ENCODE measurements around the gene ZNF483.
"Not testable (repeated sequence)": the region's sequence is repeated elsewhere in the genome, so short reads cannot be mapped to it uniquely, and the experiment has no call there.

Gene ZNF483

DNA sequence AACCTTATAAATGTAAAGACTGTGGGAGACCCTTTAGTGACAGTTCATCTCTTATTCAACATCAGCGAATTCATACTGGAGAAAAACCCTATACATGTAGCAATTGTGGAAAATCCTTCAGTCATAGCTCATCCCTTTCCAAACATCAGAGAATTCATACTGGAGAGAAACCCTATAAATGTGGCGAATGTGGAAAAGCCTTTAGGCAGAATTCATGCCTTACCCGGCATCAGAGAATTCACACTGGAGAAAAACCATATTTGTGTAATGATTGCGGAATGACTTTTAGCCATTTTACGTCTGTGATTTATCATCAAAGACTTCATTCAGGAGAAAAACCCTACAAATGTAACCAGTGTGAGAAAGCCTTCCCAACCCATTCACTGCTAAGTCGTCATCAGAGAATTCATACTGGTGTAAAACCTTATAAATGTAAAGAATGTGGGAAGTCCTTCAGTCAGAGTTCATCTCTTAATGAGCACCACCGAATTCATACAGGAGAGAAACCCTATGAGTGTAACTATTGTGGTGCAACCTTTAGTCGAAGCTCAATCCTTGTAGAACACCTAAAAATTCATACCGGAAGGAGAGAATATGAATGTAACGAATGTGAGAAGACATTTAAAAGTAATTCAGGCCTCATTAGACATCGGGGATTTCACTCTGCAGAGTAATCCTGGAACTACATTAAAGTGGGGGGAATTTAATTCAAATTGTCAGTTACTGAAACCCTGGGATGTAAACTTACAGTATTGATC, 17.7 kb downstream of the ZNF483 start:
- no peak for DNase-seq (ENCODE audit: low read depth)

- no peak for DNase-seq (ENCODE audit: low read depth)
Measured at GRCh38 chr9:111548623-111549022, 23.6 kb downstream of the ZNF483 start.

GRCh38 chr9:111555425-111555824, 30.4 kb downstream of the ZNF483 start:
- not testable (repeated sequence) for DNase-seq (ENCODE audit: low read depth)

- peak; percentile 61 for DNase-seq (ENCODE audit: low read depth)
Measured at GRCh38 chr9:111559000-111559610, 34.1 kb downstream of the ZNF483 start.

- no peak for DNase-seq (ENCODE audit: low read depth)
Measured at GRCh38 chr9:111561165-111561719, 36.3 kb downstream of the ZNF483 start.

DNA sequence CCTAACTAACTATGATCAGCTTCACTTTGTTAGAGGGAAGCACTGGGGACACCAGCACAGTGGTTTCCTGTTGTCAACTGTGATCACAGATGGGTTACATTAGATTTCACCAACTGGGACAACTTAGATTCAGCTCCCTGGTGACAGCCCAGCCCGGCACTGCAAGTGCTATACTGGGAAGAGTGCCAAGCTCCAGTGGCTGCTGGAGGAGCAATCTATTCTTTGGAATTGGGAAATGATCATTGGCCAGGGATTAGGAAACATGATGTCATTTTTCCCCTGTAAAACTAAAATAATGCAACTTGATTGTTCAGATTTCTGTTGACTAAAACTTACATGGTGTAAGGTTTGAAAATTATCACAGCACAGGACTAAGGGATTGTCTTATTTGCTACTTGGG, 41.3 kb downstream of the ZNF483 start:
- DNase-seq (ENCODE audit: low read depth): no peak

GRCh38 chr9:111568127-111568526, 43.1 kb downstream of the ZNF483 start:
- not testable (repeated sequence) for DNase-seq (ENCODE audit: low read depth)

- DNase-seq (ENCODE audit: low read depth): no peak
Measured at GRCh38 chr9:111572950-111573604, 48.1 kb downstream of the ZNF483 start.

- DNase-seq (ENCODE audit: low read depth): peak; percentile 64
Measured at GRCh38 chr9:111582888-111583287, 57.9 kb downstream of the ZNF483 start.

DNA sequence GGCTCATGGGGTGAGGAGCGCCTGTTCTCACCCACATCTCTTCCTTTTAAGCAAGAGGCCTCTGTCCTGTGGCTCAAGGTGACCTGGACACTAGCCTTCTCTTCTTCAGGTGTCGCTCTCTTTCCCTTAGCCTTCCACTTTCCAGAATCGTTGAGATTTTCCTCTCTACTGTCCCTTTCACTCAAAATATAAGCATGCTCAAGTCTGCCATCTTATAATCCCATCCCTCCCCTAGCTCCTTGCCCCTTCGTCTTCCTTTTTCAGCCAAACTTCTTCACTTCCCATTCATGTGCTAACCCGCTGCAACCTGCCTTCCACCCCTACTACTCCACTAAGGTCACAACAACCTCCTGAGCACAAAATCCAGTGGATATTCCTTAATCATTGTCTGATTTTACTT, 61.4 kb downstream of the ZNF483 start:
- no peak for DNase-seq (ENCODE audit: low read depth)

GRCh38 chr9:111588846-111589245, 63.9 kb downstream of the ZNF483 start:
- no peak for DNase-seq (ENCODE audit: low read depth)

- DNase-seq (ENCODE audit: low read depth): peak; percentile 74
Measured at GRCh38 chr9:111597852-111598732, 73.1 kb downstream of the ZNF483 start.

DNA sequence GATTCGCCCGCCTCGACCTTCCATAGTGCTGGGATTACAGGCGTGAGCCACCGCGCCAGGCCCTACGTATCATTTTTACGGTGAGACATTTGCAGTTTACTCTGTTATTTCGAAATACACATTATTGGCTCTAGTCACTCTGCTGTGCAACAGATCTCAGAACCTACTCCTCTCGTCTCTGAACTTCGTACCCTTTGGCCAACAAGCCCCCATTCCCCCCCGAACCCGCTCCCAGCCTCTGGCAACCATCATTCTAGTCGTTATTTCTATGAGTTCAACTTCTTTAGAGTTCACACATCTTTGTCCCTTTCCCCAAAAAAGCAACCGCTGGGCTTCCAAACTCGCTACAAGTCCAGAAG, 73.7 kb downstream of the ZNF483 start:
- peak; percentile 56 for DNase-seq (ENCODE audit: low read depth)

GRCh38 chr9:111599092-111599954, 74.3 kb downstream of the ZNF483 start, which contains the start of gene PTGR1:
PTGR1 (minus strand) TSS chr9:111599647; CDS start chr9:111597422, 2,225 bp downstream.
- peak; percentile 93 for DNase-seq (ENCODE audit: low read depth)

DNA sequence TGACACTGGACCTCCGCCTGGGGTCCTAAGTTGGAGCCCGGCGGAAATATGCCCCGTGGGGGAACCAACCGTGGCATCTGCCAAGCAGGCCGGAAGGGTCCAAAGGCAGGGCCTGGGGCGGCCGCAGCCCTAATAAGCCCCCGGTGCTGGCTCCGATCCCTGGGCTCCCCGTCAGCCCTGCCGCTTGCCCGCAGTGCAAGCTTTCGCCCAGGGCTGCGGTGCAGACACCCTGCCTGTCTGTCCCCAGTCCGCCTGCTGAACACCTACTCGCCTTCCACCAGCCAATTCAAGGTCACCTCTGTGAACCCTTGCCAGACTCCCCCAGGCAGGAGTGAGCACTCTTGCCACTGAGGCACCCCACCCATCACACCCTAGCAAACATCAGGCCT, 75.0 kb downstream of the ZNF483 start:
- no peak for DNase-seq (ENCODE audit: low read depth)

- DNase-seq (ENCODE audit: low read depth): peak; percentile 57
Measured at GRCh38 chr9:111601237-111602018, 76.4 kb downstream of the ZNF483 start.

GRCh38 chr9:111603041-111603440, 78.1 kb downstream of the ZNF483 start:
- DNase-seq (ENCODE audit: low read depth): no peak

- DNase-seq (ENCODE audit: low read depth): no peak
Measured at GRCh38 chr9:111604054-111604615, 79.2 kb downstream of the ZNF483 start.

DNA sequence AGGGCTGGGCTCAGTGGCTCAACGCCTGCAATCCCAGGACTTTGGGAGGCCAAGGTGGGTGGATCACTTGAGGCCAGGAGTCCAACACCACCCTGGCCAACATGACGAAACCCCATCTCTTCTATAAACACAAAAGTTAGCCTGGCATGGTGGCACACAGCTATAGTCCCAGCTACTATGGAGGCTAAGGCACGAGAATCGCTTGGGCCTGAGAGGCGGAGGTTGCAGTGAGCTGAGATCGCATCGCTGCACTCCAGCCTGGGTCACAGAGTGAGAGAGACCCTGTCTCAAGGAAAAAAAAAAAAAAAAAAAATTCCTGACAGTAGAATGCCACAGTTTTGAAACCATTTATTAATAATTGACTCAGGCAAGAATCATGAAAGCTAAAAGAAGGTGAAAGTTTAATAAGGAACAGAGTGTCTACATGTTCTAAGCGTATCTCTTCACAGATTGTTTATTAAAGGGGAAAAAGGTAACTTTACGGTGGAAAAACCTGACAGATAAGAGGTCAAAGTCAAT, 80.1 kb downstream of the ZNF483 start:
- no peak for DNase-seq (ENCODE audit: low read depth)
